Purkinje cell (primary cell): Measurements from ENCODE around the gene OR2M2. TPM values are rescaled to one million over a fixed set of nuclear protein-coding genes. Genes with fewer than 3 reads are reported as not detected.

Experiments used
- polyA plus RNA-seq: library from polyadenylated mRNA; unstranded; fragments of >200 nt; fragmentation: Nextera tagmentation; gene quantifications from 2 replicates; pipeline ENCODE4 v1.2.1, GENCODE V29; 2014

OR2M2 gene
- polyA plus RNA-seq: not detected in 2 replicates

GRCh38 chr1:248174521-248174920 lies at the start of gene OR2M2:
Gene OR2M2 (plus strand): TSS chr1:248174821. CDS start chr1:248179986, 5,165 bp downstream.

GRCh38 chr1:248144513-248145198 lies 30.0 kb upstream of the OR2M2 start, which contains the start of gene OR2M5:
Gene OR2M5 (plus strand): TSS chr1:248145148. CDS start chr1:248145148, 0 bp downstream.

GRCh38 chr1:248196965-248197364 lies 22.3 kb downstream of the OR2M2 start, which contains the start of gene OR2M3:
Gene OR2M3 (plus strand): TSS chr1:248197265. CDS start chr1:248203068, 5,803 bp downstream.

Other genes starting within 250 kb of the OR2M2 start
- gene OR2AJ1, start 249.9 kb upstream of the OR2M2 start, polyA plus RNA-seq: 0.12 TPM in 1 of 2 replicates, not detected in the other
- gene OR2L8, start 226.0 kb upstream of the OR2M2 start, polyA plus RNA-seq: not detected in 2 replicates
- not detected in 2 replicates for gene OR2AK2, start 209.6 kb upstream of the OR2M2 start, polyA plus RNA-seq
- gene OR2L5, start 161.2 kb upstream of the OR2M2 start, polyA plus RNA-seq: not detected in 2 replicates
- gene OR2L2, start 144.8 kb upstream of the OR2M2 start, polyA plus RNA-seq: 0.21 TPM in 1 of 2 replicates, not detected in the other
- gene OR2L3, start 128.0 kb upstream of the OR2M2 start, polyA plus RNA-seq: not detected in 2 replicates
- 0.48 and 3.1 TPM in 2 replicates for gene OR2L13, start 79.6 kb upstream of the OR2M2 start, polyA plus RNA-seq
- gene OR2M5, start 29.7 kb upstream of the OR2M2 start, polyA plus RNA-seq: not detected in 2 replicates
- gene OR2M3, start 22.4 kb downstream of the OR2M2 start, polyA plus RNA-seq: not detected in 2 replicates
- not detected in 2 replicates for gene OR2M4, start 56.6 kb downstream of the OR2M2 start, polyA plus RNA-seq
- gene OR2T33, start 103.2 kb downstream of the OR2M2 start, polyA plus RNA-seq: not detected in 2 replicates
- not detected in 2 replicates for gene OR2T12, start 128.6 kb downstream of the OR2M2 start, polyA plus RNA-seq
- gene OR2M7, start 149.7 kb downstream of the OR2M2 start, polyA plus RNA-seq: not detected in 2 replicates
- gene OR14C36, start 174.0 kb downstream of the OR2M2 start, polyA plus RNA-seq: not detected in 2 replicates
- gene OR2T4, start 186.8 kb downstream of the OR2M2 start, polyA plus RNA-seq: not detected in 2 replicates
- not detected in 2 replicates for gene OR2T6, start 200.9 kb downstream of the OR2M2 start, polyA plus RNA-seq
- gene OR2T1, start 228.2 kb downstream of the OR2M2 start, polyA plus RNA-seq: not detected in 2 replicates